Right cardiac atrium (tissue), 5 donors: ENCODE measurements around the gene MEIS3. TPM values are rescaled to one million over a fixed set of nuclear protein-coding genes. Genes with fewer than 3 reads are reported as not detected.
A peak's percentile ranks its signal among the peaks of the same experiment; 100 is the strongest.

ENCODE experiments used
- ATAC-seq, 2 donors: fragments of 200-7000 bp; cut with Tn5 transposase; one replicate each; pipeline versions ENCODE4 v1.8.0 to v1.9.1; 2020; ENCODE audit warnings: moderate library complexity in 2 of 2, mild to moderate bottlenecking in 1 of 2
- DNase-seq, 3 donors: peaks; one replicate each; pipeline ENCODE4 v3.0.0-alpha.2; 2020
- H3K27ac ChIP-seq: one replicate; pipeline ENCODE4 v1.5.1; 2013; ENCODE audit warnings: mild to moderate bottlenecking, low read length, control low read depth, moderate library complexity
- H3K27me3 ChIP-seq: one replicate; pipeline ENCODE4 v1.6.1; 2013; ENCODE audit not compliant: control insufficient read depth, insufficient read depth
- H3K4me1 ChIP-seq: one replicate; pipeline ENCODE4 v1.6.1; 2013; ENCODE audit warnings: low read length; ENCODE audit not compliant: control insufficient read depth, insufficient read depth
- H3K4me3 ChIP-seq: one replicate; pipeline ENCODE4 v1.5.1; 2013; ENCODE audit warnings: low read length, control low read depth
- H3K9me3 ChIP-seq: one replicate; pipeline ENCODE4 v1.6.1; 2013; ENCODE audit warnings: low read length; ENCODE audit not compliant: control insufficient read depth
- WGBS: extraction: QIAGEN DNeasy Blood & Tissue Kit; methylation state at CpG from one replicate; pipeline ENCODE4 v1.1.7; 2013; 5-methylcytosine and 5-hydroxymethylcytosine counted together
- intact Hi-C, 4 donors: fragments of 100-400 bp; cut with DNase I; formaldehyde crosslinking; loops; one replicate each; pipeline versions ENCODE4 v1.11.0 to v1.14.0; 2022 to 2023
- polyA plus RNA-seq: library from polyadenylated mRNA; stranded (reverse); fragments of 200-250 nt; gene quantifications from one replicate; pipeline ENCODE4 v1.2.3, GENCODE V29; 2013
- total RNA-seq, 4 donors: library from RNA; stranded (reverse); fragmentation: NEBNext Ultra II Directional; extraction: Animal tissue kit (Norgen Biotek cat#: 25700); gene quantifications; one replicate each; pipeline ENCODE4 v1.2.1, GENCODE V29; 2021
- donor health status: healthy with polysubstance abuse.
- donor health status: DM: no; HTN: yes; CAD: no.
- donor health status: DM: no; HTN: no; CAD: no.
- donor health status: DM: no; HTN: yes; CAD: no; lungs with severe emphysema.
- donor health status: DM: yes; HTN: yes; CAD: no.

Gene MEIS3
- total and polyA plus RNA-seq, 5 donors = 2.6 to 9.8 (median 5.9) TPM

DNA sequence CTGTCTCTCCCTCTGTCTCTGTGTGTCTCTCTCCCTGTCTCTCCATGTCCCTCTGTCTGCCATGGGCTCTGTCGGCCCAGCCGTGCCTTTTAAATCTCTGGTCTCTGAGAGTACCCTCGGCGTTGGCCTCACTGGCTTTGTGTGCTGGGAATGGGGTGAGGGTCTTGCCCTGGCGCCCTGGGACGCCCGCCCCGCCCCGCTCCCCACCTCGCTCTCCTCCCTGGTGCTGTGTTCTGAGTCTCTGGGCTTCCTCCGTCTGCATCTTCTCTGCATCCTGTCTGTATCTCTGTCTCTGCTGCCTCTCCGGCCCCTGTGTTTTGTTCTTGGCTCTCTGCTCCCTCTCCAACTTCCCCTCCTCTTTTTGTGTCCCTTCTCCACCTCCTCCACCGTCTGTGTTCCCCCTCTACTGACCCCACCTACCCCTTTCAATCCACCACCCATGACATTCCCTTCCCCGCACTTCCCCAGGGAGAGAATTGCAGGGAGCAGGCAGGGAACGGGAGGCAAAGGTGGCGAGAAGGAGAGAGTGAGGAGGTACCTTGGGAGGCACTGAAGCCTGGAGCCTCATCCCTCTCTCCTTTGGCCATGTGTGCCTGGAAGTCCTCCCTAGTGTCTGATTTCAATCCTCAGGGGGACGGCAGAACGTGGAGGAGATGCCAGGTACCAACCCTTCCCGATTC, 4.0 kb upstream of the MEIS3 start:
- no peak overlapping the region for H3K27ac ChIP-seq
- no peaks in the 10 kb centered on the region for H3K27me3 ChIP-seq
- ATAC-seq (no peak), DNase-seq (no peak)
- H3K4me3 ChIP-seq = no peak overlapping the region
- intact Hi-C loops = loop anchor here in 3 of 4 donors (10.0 kb wide), 1 partner anchor 129 kb away; no protein-coding TSS in a partner anchor
- no peaks in the 10 kb centered on the region for H3K4me1 ChIP-seq
- H3K9me3 ChIP-seq = no peaks in the 10 kb centered on the region
- WGBS = 12% methylated on average over 19 of the region's 19 CpGs

DNA sequence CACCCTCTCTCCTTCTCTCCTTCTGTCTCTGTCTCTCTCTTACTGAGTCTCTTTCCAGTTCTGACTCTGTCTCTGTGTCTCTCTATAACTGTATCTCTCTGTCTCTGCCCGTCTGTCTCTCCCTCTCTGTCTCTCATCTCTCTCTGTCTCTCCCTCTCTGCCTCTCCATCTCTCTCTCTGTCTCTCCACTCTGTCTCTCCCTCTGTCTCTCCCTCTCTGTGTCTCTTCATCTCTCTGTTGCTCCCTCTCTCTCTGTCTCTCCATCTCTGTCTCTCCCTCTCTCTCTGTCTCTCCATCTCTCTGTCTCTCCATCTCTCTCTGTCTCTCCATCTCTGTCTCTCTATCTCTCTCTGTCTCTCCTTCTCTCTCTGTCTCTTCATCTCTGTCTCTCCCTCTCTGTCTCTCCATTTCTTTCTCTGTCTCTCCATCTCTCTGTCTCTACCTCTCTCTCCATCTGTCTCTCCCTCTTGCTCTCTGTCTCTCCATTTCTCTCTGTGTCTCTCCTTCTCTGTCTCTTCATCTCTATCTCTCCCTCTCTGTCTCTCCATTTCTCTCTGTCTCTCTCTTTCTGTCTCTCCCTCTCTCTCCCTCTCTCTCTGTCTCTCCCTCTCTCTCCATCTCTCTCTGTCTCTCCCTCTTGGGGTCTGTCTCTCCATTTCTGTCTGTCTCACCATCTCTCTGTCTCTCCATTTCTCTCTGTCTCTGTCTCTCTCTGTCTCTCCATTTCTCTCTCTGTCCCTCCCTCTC, 3.3 kb upstream of the MEIS3 start:
- no peak overlapping the region for H3K27ac ChIP-seq
- ATAC-seq (no peak), DNase-seq (no peak)
- peaks cover 3% of the 10 kb centered on the region for H3K4me1 ChIP-seq
- H3K9me3 ChIP-seq = no peaks in the 10 kb centered on the region
- H3K4me3 ChIP-seq = no peak overlapping the region
- 17% methylated on average over 1 of the region's 1 CpG for WGBS
- intact Hi-C loops = loop anchor here in 3 of 4 donors (10.0 kb wide), 1 partner anchor 128 kb away; no protein-coding TSS in a partner anchor
- no peaks in the 10 kb centered on the region for H3K27me3 ChIP-seq

DNA sequence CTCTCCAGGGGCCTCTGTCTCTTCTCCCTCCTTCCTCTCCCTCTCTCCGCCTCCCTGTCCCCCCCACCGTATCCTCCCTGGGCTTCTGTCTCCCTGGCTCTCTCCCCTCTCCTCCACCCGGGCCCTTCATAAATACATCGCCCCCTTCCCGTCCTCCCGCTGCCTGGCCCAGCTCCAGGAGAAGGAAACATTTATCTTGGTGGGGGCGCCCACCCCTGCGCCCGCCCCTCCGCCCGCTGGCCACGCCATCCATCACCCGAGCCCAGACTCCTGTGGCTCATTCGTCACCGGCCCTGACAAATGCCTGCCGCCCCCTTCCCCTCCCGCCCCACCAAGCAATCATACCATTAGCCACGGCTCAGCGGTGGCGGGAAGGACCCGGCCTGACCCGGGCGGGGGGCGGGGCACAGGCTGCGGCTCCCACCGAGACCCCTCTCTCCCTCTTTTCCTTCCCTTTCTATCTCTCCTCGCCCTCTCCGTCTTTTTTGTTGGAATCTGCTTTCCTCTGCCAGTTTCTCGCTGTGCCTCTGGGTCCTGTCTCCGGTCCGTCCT, 2.6 kb upstream of the MEIS3 start:
- Histone ChIP-seq H3K9me3 (no peaks in the 10 kb centered on the region), H3K4me3 (no peak overlapping the region), H3K4me1 (peaks cover 3% of the 10 kb centered on the region), H3K27me3 (no peaks in the 10 kb centered on the region), H3K27ac (no peak overlapping the region)
- no peak for DNase-seq
- ATAC-seq = no peak
- intact Hi-C loops = loop anchor here in 3 of 4 donors (10.0 kb wide), 1 partner anchor 127 kb away; no protein-coding TSS in a partner anchor
- WGBS = 2% methylated on average over 31 of the region's 31 CpGs

DNA sequence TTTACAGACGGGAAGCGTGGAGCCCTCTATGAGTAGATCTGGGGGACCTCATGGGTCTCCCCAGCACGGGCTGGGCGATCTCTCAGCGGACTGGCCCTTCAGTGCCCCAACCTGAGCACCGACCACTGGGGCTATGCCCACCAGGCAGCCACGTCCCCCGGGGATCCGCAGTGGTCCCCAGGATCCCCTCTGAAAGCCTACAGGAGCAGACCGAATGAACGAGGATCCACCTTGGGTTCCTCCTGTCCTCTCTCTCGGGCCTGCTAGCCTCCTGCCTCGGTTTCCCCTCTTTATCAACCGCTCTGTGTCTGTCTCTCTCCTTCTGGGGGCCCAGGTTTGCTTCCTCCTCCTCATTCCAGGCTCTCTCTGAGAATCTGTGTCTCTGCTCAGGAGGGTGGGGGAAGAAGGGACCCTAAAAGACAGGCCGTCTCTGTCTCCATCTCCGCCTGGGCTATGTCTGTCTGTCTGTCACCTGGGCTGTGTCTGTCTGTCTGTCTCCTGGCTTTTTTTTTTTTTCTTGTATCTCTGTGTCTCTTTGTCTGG, 2.0 kb upstream of the MEIS3 start:
- Histone ChIP-seq H3K4me1 (peaks cover 3% of the 10 kb centered on the region), H3K9me3 (no peaks in the 10 kb centered on the region), H3K4me3 (no peak overlapping the region), H3K27ac (no peak overlapping the region), H3K27me3 (no peaks in the 10 kb centered on the region)
- 12% methylated on average over 16 of the region's 16 CpGs for WGBS
- intact Hi-C loops = loop anchor here in 3 of 4 donors (10.0 kb wide), 1 partner anchor 127 kb away; no protein-coding TSS in a partner anchor
- DNase-seq (no peak), ATAC-seq (no peak)

DNA sequence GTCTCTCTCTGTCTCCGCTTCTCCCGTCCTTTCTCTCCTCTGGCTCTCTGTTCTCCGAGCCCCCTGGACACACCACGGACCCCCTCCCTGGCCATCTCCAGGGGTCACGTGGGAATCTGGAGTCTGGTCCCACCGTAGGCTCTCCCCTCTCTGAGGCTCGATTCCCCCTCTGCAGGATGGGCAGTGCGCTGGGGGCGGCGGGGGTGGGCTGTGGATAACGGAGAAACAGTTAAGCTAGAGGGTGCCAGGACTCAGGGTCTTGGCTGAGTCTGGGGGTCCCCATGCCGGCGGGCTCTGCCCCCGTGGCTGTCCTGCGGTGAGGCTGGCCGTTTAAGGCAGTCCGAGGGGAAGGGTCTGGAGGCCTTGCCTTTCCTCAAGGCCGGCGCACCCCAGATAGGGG, 462 bp upstream of the MEIS3 start:
- WGBS = 15% methylated on average over 19 of the region's 19 CpGs

DNA sequence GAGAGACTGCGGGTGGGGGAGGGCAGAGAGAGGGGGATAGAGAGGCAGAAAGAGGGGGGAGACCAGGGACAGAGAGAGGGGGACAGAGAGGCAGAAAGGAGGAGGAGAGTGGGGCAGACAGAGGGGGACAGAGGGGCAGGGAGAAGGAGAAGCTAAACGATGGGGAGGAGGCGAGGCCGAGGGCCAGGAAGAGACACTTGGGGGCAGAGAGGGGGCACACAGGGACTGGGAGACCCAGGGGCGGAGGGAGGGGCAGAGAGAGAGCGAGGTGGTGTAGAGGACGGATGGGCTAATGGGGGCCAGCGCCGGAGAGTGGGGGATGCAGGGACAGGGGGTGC, 666 bp downstream of the MEIS3 start:
- intact Hi-C loops = no loop called here
- Histone ChIP-seq H3K27me3 (no peaks in the 10 kb centered on the region), H3K4me1 (peaks cover 3% of the 10 kb centered on the region), H3K9me3 (no peaks in the 10 kb centered on the region), H3K27ac (no peak overlapping the region), H3K4me3 (peak overlapping the region; percentile 83)
- DNase-seq (peak in 1 of 3 donors; percentile 52), ATAC-seq (peak in 1 of 2 donors; percentile 10)
- WGBS = 0% methylated on average over 9 of the region's 9 CpGs

More for the DNA sequence above, 462 bp upstream of the MEIS3 start:
- Histone ChIP-seq H3K4me3 (no peak overlapping the region), H3K9me3 (no peaks in the 10 kb centered on the region), H3K27me3 (no peaks in the 10 kb centered on the region), H3K4me1 (peaks cover 3% of the 10 kb centered on the region), H3K27ac (no peak overlapping the region)
- intact Hi-C loops = loop anchor here in 3 of 4 donors (10.0 kb wide), 1 partner anchor 125 kb away; no protein-coding TSS in a partner anchor
- ATAC-seq = no peak
- DNase-seq = no peak

DNA sequence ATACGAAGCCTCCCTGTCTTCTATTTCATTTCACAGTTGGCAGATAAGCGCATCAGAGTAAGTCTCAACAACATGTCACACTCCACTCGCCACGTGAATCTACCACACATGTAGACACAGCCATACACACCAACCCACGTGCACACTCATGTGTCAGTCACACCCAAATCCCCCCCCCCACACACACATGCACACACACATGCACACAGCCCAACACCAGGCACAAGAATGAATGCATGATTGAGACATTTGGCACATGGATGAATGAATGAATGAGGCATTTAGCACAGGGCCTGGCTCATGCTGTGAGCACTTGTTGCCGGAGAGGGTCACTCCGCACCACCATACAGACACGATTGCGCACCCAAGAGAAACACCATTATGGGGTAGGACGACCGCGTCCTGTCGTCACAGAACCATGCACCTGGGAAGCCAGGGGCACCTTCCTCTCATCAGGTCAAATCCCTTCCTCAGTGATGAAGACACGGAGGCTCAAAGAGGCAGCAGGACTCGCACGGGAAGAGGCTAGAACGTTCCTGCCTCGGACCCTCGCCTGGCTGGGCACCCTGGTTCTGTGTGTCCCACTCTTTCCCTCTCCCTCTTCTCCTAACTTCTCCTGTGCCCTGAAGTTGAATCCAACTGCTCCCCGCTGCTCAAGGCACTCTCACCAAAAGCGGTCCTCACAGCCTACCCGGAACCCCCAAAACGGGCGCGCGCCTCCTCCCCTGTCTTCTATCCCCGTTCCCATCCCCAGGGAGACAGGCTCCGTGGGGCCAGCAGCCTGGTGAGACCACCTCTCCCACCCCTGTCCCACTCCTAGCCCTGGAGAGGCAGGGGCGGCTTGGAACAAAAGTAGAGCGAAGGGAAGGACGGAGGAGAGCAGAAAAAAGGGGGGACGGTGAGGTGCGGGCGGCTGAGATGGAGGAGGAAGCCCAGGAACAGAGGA, 1.3 kb downstream of the MEIS3 start:
- peaks cover 3% of the 10 kb centered on the region for H3K4me1 ChIP-seq
- WGBS = 4% methylated on average over 34 of the region's 34 CpGs
- peak overlapping the region; percentile 83 for H3K4me3 ChIP-seq
- H3K9me3 ChIP-seq = no peaks in the 10 kb centered on the region
- intact Hi-C loops = no loop called here
- DNase-seq (no peak), ATAC-seq (no peak)
- no peaks in the 10 kb centered on the region for H3K27me3 ChIP-seq
- no peak overlapping the region for H3K27ac ChIP-seq

DNA sequence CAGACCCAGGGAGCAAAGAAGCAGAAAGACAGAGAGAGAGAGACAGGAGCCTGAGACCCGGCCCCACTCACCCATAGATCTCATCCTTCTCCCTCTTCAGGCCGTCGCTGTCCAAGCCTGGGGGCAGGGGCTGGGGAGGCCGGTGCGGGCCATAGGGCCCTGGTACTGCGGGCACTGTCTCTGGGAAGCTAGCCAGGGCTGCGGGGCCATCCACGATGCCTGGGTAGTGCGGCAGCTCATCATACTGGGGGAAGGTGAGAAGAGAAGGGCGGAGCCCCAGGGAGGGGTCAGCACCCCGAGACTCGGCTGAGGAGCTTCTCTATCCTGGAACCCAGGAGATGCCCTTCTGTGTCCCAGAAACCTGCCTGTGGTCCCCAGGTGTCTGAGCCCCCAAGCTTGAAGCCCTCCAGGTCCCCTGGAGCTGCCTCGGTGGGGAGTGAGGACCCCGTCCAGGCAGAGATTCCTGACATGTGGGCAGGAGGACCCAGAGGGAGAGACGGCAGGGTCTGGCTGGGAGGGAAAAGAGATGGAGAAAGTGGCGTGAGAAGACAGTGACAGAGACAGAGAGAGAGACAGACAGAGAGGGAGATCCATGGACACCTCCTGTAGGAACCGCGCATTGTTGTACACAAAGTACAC, 2.1 kb downstream of the MEIS3 start:
- Histone ChIP-seq H3K4me3 (no peak overlapping the region), H3K9me3 (no peaks in the 10 kb centered on the region), H3K27ac (no peak overlapping the region), H3K27me3 (no peaks in the 10 kb centered on the region), H3K4me1 (peaks cover 3% of the 10 kb centered on the region)
- DNase-seq = no peak
- intact Hi-C loops = no loop called here
- ATAC-seq = no peak
- WGBS = 32% methylated on average over 18 of the region's 18 CpGs

DNA sequence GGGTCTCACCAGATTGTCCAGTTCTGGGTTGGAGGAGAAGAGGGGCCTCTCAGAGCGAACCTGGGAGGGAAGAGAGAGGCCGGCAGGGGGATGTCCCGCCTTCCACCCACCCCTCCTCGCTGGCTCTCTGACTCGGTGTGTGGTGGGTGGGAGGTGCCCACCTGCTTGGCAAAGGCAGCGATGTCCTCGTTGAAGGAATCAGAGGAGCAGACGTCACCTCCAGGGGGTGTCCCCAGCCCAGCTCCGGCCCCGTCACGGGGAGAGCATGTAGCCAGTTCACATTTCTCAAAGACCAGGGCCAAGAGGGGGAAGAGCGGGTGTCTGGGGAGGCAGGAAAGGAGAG, 2.7 kb downstream of the MEIS3 start:
- Histone ChIP-seq H3K9me3 (no peaks in the 10 kb centered on the region), H3K27me3 (no peaks in the 10 kb centered on the region), H3K4me3 (no peak overlapping the region), H3K27ac (no peak overlapping the region), H3K4me1 (peaks cover 3% of the 10 kb centered on the region)
- 56% methylated on average over 12 of the region's 12 CpGs for WGBS
- intact Hi-C loops = no loop called here
- DNase-seq (no peak), ATAC-seq (no peak)
